Sigmoid colon (tissue), 4 donors: Measurements from ENCODE around the gene SMARCA1.

Experiments
- CTCF ChIP-seq, 4 experiments: fragments of 450-650 bp in 3 of 4; fragments of 200-600 bp in 1 of 4; IDR thresholded peaks; one replicate each; pipeline ENCODE4 v1.5.1; 2016 to 2019; ENCODE audit warnings: antibody characterized with exemption in 4 of 4, mild to moderate bottlenecking in 3 of 4, moderate library complexity in 2 of 4
- EP300 ChIP-seq, 4 donors: sonication (generic); formaldehyde crosslinking; IDR thresholded peaks; one replicate each; pipeline ENCODE4 v1.6.1; 2017; ENCODE audit warnings: antibody characterized with exemption in 4 of 4
- POLR2A ChIP-seq, 2 donors: fragments of 450-650 bp; IDR thresholded peaks; one replicate each; pipeline ENCODE4 v1.6.1; 2016; ENCODE audit warnings: antibody characterized with exemption in 2 of 2, mild to moderate bottlenecking in 2 of 2, moderate library complexity in 2 of 2
- POLR2AphosphoS5 ChIP-seq, 4 donors: sonication (generic); formaldehyde crosslinking; IDR thresholded peaks; one replicate each; pipeline ENCODE4 v1.6.1; 2017; ENCODE audit warnings: antibody characterized with exemption in 4 of 4

DNA sequence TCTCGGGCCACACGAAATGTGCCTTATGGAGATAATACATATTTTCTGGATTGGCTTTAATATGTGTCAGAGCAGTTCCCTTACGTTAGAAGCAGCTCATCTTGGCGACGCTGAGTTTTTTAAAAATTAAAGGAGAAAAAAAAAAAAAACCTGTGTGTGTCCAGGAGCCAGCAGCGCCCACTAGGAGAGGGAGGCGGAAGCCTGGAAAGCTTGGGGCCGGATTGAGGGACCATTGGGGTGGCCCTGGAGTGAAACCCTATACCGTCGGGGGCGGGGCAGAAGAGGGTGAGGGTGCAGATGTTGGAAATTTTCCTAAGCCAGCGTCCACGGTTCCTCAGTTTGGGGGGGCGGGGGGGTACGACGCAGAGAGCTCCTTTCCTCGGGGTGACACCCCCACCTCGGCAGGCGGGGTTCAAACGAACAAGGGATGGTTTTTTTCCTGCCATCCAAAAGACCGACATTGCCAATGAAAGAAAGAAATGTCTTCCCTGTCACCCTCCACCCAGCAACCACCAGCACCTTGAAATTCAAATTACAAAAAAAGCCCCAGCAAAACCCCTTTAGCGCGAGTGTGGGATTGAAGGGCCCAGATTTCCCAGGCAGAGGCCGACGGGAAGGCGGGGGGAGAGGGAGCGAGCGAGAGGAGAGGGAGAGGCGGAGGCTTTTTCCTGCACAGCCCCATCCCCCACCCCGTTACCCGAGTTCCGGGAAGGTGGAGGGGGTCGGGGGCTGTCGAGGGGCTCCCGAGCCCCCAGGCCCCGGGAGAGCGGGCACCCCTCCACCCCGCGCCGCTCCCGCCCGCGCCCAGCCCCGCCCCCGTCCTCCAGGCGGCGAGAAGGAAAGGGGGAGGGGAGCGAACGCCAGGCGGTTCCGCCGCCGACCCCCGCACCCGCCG lies 859 bp downstream of the SMARCA1 start:
- TF ChIP-seq POLR2AphosphoS5 (IDR thresholded peaks at IDR 0.05) (no peak), CTCF (IDR thresholded peaks at IDR 0.05) (peak in 1 of 4 experiments; percentile 10), EP300 (IDR thresholded peaks at IDR 0.05) (no peak), POLR2A (IDR thresholded peaks at IDR 0.05) (no peak)
